K562 (cell line): ENCODE results near the gene OR10A3. TPM values are rescaled to one million over a fixed set of nuclear protein-coding genes. Genes with fewer than 3 reads are reported as not detected.

Source experiments
- ATAC-seq: fragments of 200-7000 bp; cut with Tn5 transposase; 3 replicates; pipeline ENCODE4 v1.9.1; 2020; ENCODE audit warnings: moderate library complexity
- BruUV-seq: library from RNA; stranded (reverse); fragments of 400-500 nt; replicated peaks from 2 replicates; lab custom pipeline; 2021; lab: Mats Ljungman, UMichigan
- CTCF ChIA-PET: fragments of 300-600 bp; formaldehyde crosslinking; extraction: SDS; loops from one replicate; lab custom pipeline; 2021; ENCODE audit warnings: low intra/inter-chr PET ratio; lab: Yijun Ruan, JAX
- POLR2A ChIA-PET: fragments of 300-600, 350-650 bp; sonication (Branson Sonifier 250); formaldehyde crosslinking; extraction: SDS; loops from one replicate; lab custom pipeline; 2021; ENCODE audit warnings: antibody characterized with exemption, inconsistent platforms; lab: Yijun Ruan, JAX
- DNase-seq, 4 experiments: peaks; one replicate each; pipeline versions ENCODE4 v3.0.0 to v3.0.0-alpha.2; 2011 to 2018; ENCODE audit warnings: low spot score in 3 of 4, mixed read lengths in 3 of 4; ENCODE audit errors: extremely low read depth in 1 of 4
- FAIRE-seq: peaks from 2 replicates; lab custom pipeline; 2011; peaks lifted over from hg19 to GRCh38; lab: Jason Lieb, UNC
- H2AFZ ChIP-seq: 2 replicates; pipeline ENCODE4 v1.6.0; 2011; ENCODE audit warnings: low read depth, low read length, control low read depth, inconsistent platforms
- H3K27ac ChIP-seq: fragments of 200-600 bp; 3 replicates; pipeline ENCODE4 v1.8.0; 2011; ENCODE audit warnings: low read depth, mild to moderate bottlenecking, control low read depth, inconsistent platforms, low read length, moderate library complexity, mixed read lengths; ENCODE audit errors: extremely low read depth
- H3K27me3 ChIP-seq, 2 experiments: fragments of 300-600 bp in 1 of 2; 2 replicates in 1 of 2; 3 replicates in 1 of 2; pipeline versions ENCODE4 v1.6.0 to v1.8.0; 2011; ENCODE audit warnings: inconsistent platforms in 2 of 2, low read length in 2 of 2, mild to moderate bottlenecking in 1 of 2, mixed read lengths in 1 of 2, moderate library complexity in 1 of 2; ENCODE audit not compliant: control insufficient read depth in 2 of 2, insufficient read depth in 2 of 2
- H3K36me3 ChIP-seq: fragments of 300-600 bp; 3 replicates; pipeline ENCODE4 v1.8.0; 2011; ENCODE audit warnings: mild to moderate bottlenecking, low read length, inconsistent platforms; ENCODE audit not compliant: control insufficient read depth, insufficient read depth
- H3K4me1 ChIP-seq, 2 experiments: fragments of 200-600 bp in 1 of 2; replicated peaks in 1 of 2; 2 replicates in 1 of 2; 3 replicates in 1 of 2; pipeline versions ENCODE4 v1.5.1 to v1.8.0; 2011; ENCODE audit warnings: inconsistent platforms in 2 of 2, low read length in 2 of 2, mild to moderate bottlenecking in 1 of 2, mixed read lengths in 1 of 2, moderate library complexity in 1 of 2; ENCODE audit not compliant: control insufficient read depth in 2 of 2, insufficient read depth in 2 of 2
- H3K4me2 ChIP-seq: 2 replicates; pipeline ENCODE4 v1.6.1; 2011; ENCODE audit warnings: low read length, control low read depth, inconsistent platforms, mixed read lengths; ENCODE audit not compliant: insufficient read depth
- H3K4me3 ChIP-seq: fragments of 200-600 bp; sonication (generic), shearing (Covaris generic); 2 replicates; pipeline ENCODE4 v1.5.1; 2016; ENCODE audit warnings: control low read depth, inconsistent platforms
- H3K79me2 ChIP-seq: fragments of 200-600 bp; 3 replicates; pipeline ENCODE4 v1.8.0; 2011; ENCODE audit warnings: low read length, inconsistent platforms; ENCODE audit not compliant: control insufficient read depth, insufficient read depth
- H3K9ac ChIP-seq, 2 experiments: 2 replicates each; pipeline versions ENCODE4 v1.6.0 to v1.6.1; 2011; ENCODE audit warnings: low read depth in 2 of 2, low read length in 2 of 2, control low read depth in 1 of 2, inconsistent platforms in 1 of 2, mild to moderate bottlenecking in 1 of 2, mixed read lengths in 1 of 2; ENCODE audit not compliant: insufficient read depth in 1 of 2
- H3K9me1 ChIP-seq: one replicate; pipeline ENCODE4 v1.6.0; 2011; ENCODE audit warnings: inconsistent platforms, mild to moderate bottlenecking, low read length, moderate library complexity; ENCODE audit not compliant: control insufficient read depth, insufficient read depth
- H3K9me3 ChIP-seq: replicated peaks from 2 replicates; pipeline ENCODE4 v1.5.1; 2011; ENCODE audit warnings: low read depth, low read length, inconsistent platforms; ENCODE audit not compliant: control insufficient read depth, insufficient read depth
- H4K20me1 ChIP-seq: replicated peaks from 2 replicates; pipeline ENCODE4 v1.6.1; 2011; ENCODE audit warnings: low read length, inconsistent platforms, mixed read lengths; ENCODE audit not compliant: control insufficient read depth, insufficient read depth
- EHMT2 ChIP-seq: fragments of 450-650 bp; IDR thresholded peaks from 2 replicates; pipeline ENCODE4 v1.6.1; 2018; ENCODE audit warnings: antibody characterized with exemption
- FOXJ2 ChIP-seq: fragments of 200-800 bp; sonication (Bioruptor generic); IDR thresholded peaks from 2 replicates; pipeline ENCODE4 v1.6.1; 2016; ENCODE audit warnings: missing genetic modification characterization, missing compliant biosample characterization
- MAZ ChIP-seq, 2 experiments: fragments of 450-650 bp in 1 of 2; sonication (generic) in 1 of 2; formaldehyde crosslinking; IDR thresholded peaks in 1 of 2; conservative IDR thresholded peaks in 1 of 2; 2 replicates each; pipeline versions ENCODE4 v1.4.0 to v1.5.0; 2020; ENCODE audit warnings: mild to moderate bottlenecking in 1 of 2, missing genetic modification reagents in 1 of 2
- TAF9B ChIP-seq: fragments of 450-650 bp; IDR thresholded peaks from 2 replicates; pipeline ENCODE4 v1.6.1; 2018; ENCODE audit warnings: mild to moderate bottlenecking; ENCODE audit not compliant: partially characterized antibody
- TRIM28 ChIP-seq: fragments of 450-650 bp; IDR thresholded peaks from 2 replicates; pipeline ENCODE4 v1.6.1; 2017
- ZNF57 ChIP-seq: fragments of 450-650 bp; formaldehyde crosslinking; IDR thresholded peaks from 2 replicates; pipeline ENCODE4 v1.4.0; 2020; ENCODE audit warnings: mild to moderate bottlenecking, moderate library complexity
- WGBS: fragments of 100-300 bp; shearing (Covaris generic); methylation state at CpG from one replicate; pipeline ENCODE4 v1.1.6; 2016; ENCODE audit warnings: low coverage, mixed read lengths; ENCODE audit not compliant: insufficient coverage; ENCODE audit errors: missing lambda C conversion rate; 5-methylcytosine and 5-hydroxymethylcytosine counted together
- in situ Hi-C: fragments of 300-500 bp; cut with MboI; formaldehyde crosslinking; loops from 4 replicates; pipeline ENCODE4 v1.15.0; 2018; ENCODE audit warnings: inconsistent platforms, mixed read lengths
- intact Hi-C: fragments of 100-400 bp; cut with micrococcal nuclease; formaldehyde crosslinking; loops from 2 replicates; pipeline ENCODE4 v1.14.2; 2022
- polyA plus RNA-seq, 8 experiments: library from polyadenylated mRNA; depleted of rRNA in 4 of 8; stranded (reverse) in 5 of 8; unstranded in 3 of 8; fragments of >200 nt; fragmentation: Nextera tagmentation in 2 of 8; fragmentation: Illumina TruSeq in 1 of 8; extraction: Ambion mirVana in 2 of 8; extraction: Trizol in 1 of 8; gene quantifications; 2 replicates each; pipeline versions ENCODE4 v1.2.1 to v1.2.3, GENCODE V29; 2011 to 2014; ENCODE audit warnings: inconsistent platforms in 1 of 8, missing spikeins in 1 of 8
- total RNA-seq, 7 experiments: library from RNA; depleted of rRNA in 6 of 7; stranded (reverse); fragments of >200 nt in 6 of 7; fragmentation: Illumina TruSeq in 2 of 7; extraction: Trizol in 2 of 7; gene quantifications; 2 replicates each; pipeline versions ENCODE4 v1.2.1 to v1.2.3, GENCODE V29; 2011 to 2021; ENCODE audit warnings: low replicate concordance in 1 of 7
- TF ChIP-seq, protein P1 (sequence below): IDR thresholded peaks from 3 replicates; pipeline ENCODE4 v1.6.1; 2011; ENCODE audit warnings: borderline replicate concordance, mild to moderate bottlenecking, moderate library complexity; ENCODE audit not compliant: insufficient read length; ENCODE audit errors: extremely low read depth
- TF ChIP-seq, protein P2 (sequence below): fragments of 450-650 bp; IDR thresholded peaks from 2 replicates; pipeline ENCODE4 v1.6.1; 2016; ENCODE audit warnings: antibody characterized with exemption

The OR10A3 gene
- total and polyA plus RNA-seq, 9 of the 15 experiments (the other 6 are each of a cell fraction or from before 2014, with no cell fraction given) = not detected

DNA sequence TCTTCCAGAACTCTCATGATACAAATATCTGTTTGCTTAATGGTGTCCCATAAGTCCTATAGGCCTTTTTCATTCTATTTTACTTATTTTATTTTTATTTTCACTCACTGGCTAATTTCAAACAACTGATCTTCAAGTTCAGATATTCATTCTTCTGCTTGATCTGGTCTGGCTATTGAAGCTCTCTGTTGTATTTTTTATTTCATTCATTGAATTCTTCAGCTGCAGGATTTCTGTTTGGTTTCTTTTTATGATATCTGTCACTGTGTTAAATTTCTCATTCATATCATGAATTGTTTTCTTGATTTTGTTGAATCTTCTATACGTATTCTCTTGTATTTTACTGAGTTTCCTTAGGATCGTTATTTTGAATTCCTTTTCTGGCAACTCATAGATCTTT lies 2.6 kb upstream of the OR10A3 start:
- H3K36me3 ChIP-seq = no peaks in the 10 kb centered on the region
- POLR2A ChIA-PET = no interaction called here
- TF ChIP-seq TRIM28 (peak; percentile 71; the same call in 1 of the 2 replicates), EHMT2 (no peak), FOXJ2 (tag) (no peak), ZNF57 (CRISPR knock-in tag) (no peak), MAZ (CRISPR knock-in tag; conservative IDR thresholded peaks at IDR 0.05 in 1 of 2, IDR thresholded peaks at IDR 0.05 in 1 of 2) (no peak), TAF9B (no peak)
- TF ChIP-seq, protein P1, sequence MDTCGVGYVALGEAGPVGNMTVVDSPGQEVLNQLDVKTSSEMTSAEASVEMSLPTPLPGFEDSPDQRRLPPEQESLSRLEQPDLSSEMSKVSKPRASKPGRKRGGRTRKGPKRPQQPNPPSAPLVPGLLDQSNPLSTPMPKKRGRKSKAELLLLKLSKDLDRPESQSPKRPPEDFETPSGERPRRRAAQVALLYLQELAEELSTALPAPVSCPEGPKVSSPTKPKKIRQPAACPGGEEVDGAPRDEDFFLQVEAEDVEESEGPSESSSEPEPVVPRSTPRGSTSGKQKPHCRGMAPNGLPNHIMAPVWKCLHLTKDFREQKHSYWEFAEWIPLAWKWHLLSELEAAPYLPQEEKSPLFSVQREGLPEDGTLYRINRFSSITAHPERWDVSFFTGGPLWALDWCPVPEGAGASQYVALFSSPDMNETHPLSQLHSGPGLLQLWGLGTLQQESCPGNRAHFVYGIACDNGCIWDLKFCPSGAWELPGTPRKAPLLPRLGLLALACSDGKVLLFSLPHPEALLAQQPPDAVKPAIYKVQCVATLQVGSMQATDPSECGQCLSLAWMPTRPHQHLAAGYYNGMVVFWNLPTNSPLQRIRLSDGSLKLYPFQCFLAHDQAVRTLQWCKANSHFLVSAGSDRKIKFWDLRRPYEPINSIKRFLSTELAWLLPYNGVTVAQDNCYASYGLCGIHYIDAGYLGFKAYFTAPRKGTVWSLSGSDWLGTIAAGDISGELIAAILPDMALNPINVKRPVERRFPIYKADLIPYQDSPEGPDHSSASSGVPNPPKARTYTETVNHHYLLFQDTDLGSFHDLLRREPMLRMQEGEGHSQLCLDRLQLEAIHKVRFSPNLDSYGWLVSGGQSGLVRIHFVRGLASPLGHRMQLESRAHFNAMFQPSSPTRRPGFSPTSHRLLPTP = no peak
- TF ChIP-seq, protein P2, sequence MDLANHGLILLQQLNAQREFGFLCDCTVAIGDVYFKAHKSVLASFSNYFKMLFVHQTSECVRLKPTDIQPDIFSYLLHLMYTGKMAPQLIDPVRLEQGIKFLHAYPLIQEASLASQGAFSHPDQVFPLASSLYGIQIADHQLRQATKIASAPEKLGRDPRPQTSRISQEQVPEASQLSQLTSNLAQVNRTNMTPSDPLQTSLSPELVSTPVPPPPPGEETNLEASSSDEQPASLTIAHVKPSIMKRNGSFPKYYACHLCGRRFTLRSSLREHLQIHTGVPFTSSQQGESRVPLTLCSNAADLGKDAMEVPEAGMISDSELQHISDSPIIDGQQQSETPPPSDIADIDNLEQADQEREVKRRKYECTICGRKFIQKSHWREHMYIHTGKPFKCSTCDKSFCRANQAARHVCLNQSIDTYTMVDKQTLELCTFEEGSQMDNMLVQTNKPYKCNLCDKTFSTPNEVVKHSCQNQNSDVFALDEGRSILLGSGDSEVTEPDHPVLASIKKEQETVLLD = no peak
- TF ChIP-seq, all 486 proteins: peak for 1
- no peak for FAIRE-seq
- no peak overlapping the region for H3K9ac ChIP-seq
- DNase-seq = no peak
- no peak overlapping the region for H3K4me2 ChIP-seq
- H3K9me3 ChIP-seq = no peaks in the 10 kb centered on the region
- H3K4me3 ChIP-seq = no peak overlapping the region
- BruUV-seq = no TSS peak
- in situ Hi-C loops (no loop called here), intact Hi-C loops (no loop called here)
- no peaks in the 10 kb centered on the region for H3K9me1 ChIP-seq
- no peaks in the 10 kb centered on the region for H3K4me1 ChIP-seq
- no peak overlapping the region for H3K27ac ChIP-seq
- no peaks in the 10 kb centered on the region for H3K79me2 ChIP-seq
- CTCF ChIA-PET = no interaction called here
- 0% methylated on average over 2 of the region's 2 CpGs for WGBS
- ATAC-seq = no peak
- H3K27me3 ChIP-seq = no peaks in the 10 kb centered on the region; a peak in 1 of 5 replicates
- H4K20me1 ChIP-seq = no peaks in the 10 kb centered on the region
- no peak overlapping the region for H2AFZ ChIP-seq
